HepG2 (cell line): ENCODE results near the gene DNAJC21. TPM values are rescaled to one million over a fixed set of nuclear protein-coding genes. Genes with fewer than 3 reads are reported as not detected.

Source experiments
- HOMEZ ChIP-seq: IDR thresholded peaks from 2 replicates; pipeline ENCODE4 v1.6.1; 2016; ENCODE audit warnings: low read depth
- LBX2 ChIP-seq: sonication (generic); formaldehyde crosslinking; IDR thresholded peaks from 2 replicates; pipeline ENCODE4 v1.5.0; 2020; ENCODE audit warnings: missing genetic modification reagents, mild to moderate bottlenecking, borderline replicate concordance
- MTF2 ChIP-seq: sonication (generic); formaldehyde crosslinking; IDR thresholded peaks from 2 replicates; pipeline ENCODE4 v1.5.0; 2020; ENCODE audit warnings: missing genetic modification reagents, borderline replicate concordance
- PHF8 ChIP-seq: sonication (generic); formaldehyde crosslinking; IDR thresholded peaks from 2 replicates; pipeline ENCODE4 v1.5.0; 2020; ENCODE audit warnings: missing genetic modification reagents
- U2AF2 ChIP-seq: fragments of 200-400 bp; formaldehyde crosslinking; IDR thresholded peaks from 2 replicates; pipeline ENCODE4 v1.6.1; 2017; ENCODE audit warnings: low read depth, mild to moderate bottlenecking, low read length
- YEATS4 ChIP-seq: sonication (generic); formaldehyde crosslinking; IDR thresholded peaks from 2 replicates; pipeline ENCODE4 v1.4.0; 2020; ENCODE audit warnings: missing genetic modification reagents, borderline replicate concordance
- ZBED4 ChIP-seq: sonication (generic); formaldehyde crosslinking; IDR thresholded peaks from 2 replicates; pipeline ENCODE4 v1.4.0; 2020; ENCODE audit warnings: missing genetic modification reagents, borderline replicate concordance
- ZKSCAN8 ChIP-seq: IDR thresholded peaks from 2 replicates; pipeline ENCODE4 v1.6.1; 2016; ENCODE audit warnings: borderline replicate concordance, missing genetic modification reagents, missing compliant biosample characterization
- ZNF589 ChIP-seq: sonication (generic); formaldehyde crosslinking; conservative IDR thresholded peaks from 2 replicates; pipeline ENCODE4 v1.8.0; 2022; ENCODE audit warnings: mild to moderate bottlenecking, moderate library complexity, missing genetic modification reagents
- ZNF598 ChIP-seq: sonication (generic); formaldehyde crosslinking; IDR thresholded peaks from 2 replicates; pipeline ENCODE4 v1.5.1; 2020; ENCODE audit warnings: mild to moderate bottlenecking, missing genetic modification reagents, borderline replicate concordance
- ZNF646 ChIP-seq: sonication (generic); formaldehyde crosslinking; IDR thresholded peaks from 2 replicates; pipeline ENCODE4 v1.9.0; 2021; ENCODE audit warnings: mild to moderate bottlenecking, missing genetic modification reagents
- ZNF775 ChIP-seq: sonication (generic); formaldehyde crosslinking; IDR thresholded peaks from 2 replicates; pipeline ENCODE4 v1.4.0; 2020; ENCODE audit warnings: missing genetic modification reagents, mild to moderate bottlenecking, moderate library complexity, borderline replicate concordance
- ZNF792 ChIP-seq: IDR thresholded peaks from 2 replicates; pipeline ENCODE4 v1.6.1; 2016
- ZSCAN21 ChIP-seq: sonication (generic); formaldehyde crosslinking; IDR thresholded peaks from 2 replicates; pipeline ENCODE4 v1.8.0; 2022; ENCODE audit warnings: mild to moderate bottlenecking, missing genetic modification reagents, moderate library complexity, borderline replicate concordance
- polyA plus RNA-seq, 8 experiments: library from polyadenylated mRNA; depleted of rRNA in 3 of 8; stranded (reverse) in 7 of 8; unstranded in 1 of 8; fragments of >200 nt; fragmentation: Illumina TruSeq in 4 of 8; extraction: Trizol in 4 of 8; gene quantifications; 2 replicates each; pipeline versions ENCODE4 v1.2.1 to v1.2.3, GENCODE V29; 2011 to 2016; ENCODE audit warnings: low read depth in 4 of 8, missing spikeins in 1 of 8, mixed read lengths in 1 of 8; ENCODE audit not compliant: insufficient read depth in 1 of 8
- total RNA-seq, 5 experiments: library from RNA; depleted of rRNA; stranded (reverse); fragments of >200 nt; fragmentation: Illumina TruSeq; extraction: Trizol; gene quantifications; 2 replicates each; pipeline ENCODE4 v1.2.3, GENCODE V29; 2016; ENCODE audit warnings: low read depth in 1 of 5

The DNAJC21 gene
- total and polyA plus RNA-seq, 2 of the 13 experiments (the other 11 are each of a cell fraction or from before 2014, with no cell fraction given), result 10.9 to 41.6 TPM

- TF ChIP-seq ZNF646 (no peak), U2AF2 (no peak), ZSCAN21 (CRISPR knock-in tag) (peak; percentile 64), ZNF775 (no peak), LBX2 (CRISPR knock-in tag) (no peak), ZNF589 (CRISPR knock-in tag) (no peak), HOMEZ (CRISPR knock-in tag) (no peak), ZBED4 (CRISPR knock-in tag) (no peak), PHF8 (CRISPR knock-in tag) (peak; percentile 80), ZNF792 (CRISPR knock-in tag) (0 out of 2 replicates have a peak, but pooled peaks have one; percentile 17), YEATS4 (CRISPR knock-in tag) (0 out of 2 replicates have a peak, but pooled peaks have one; percentile 21), ZNF598 (CRISPR knock-in tag) (0 out of 2 replicates have a peak, but pooled peaks have one; percentile 33), MTF2 (no peak), ZKSCAN8 (no peak)
These were observed 532 bp downstream of the DNAJC21 start (continued) for GRCh38 chr5:34929720-34930461.
